Transverse colon (tissue), 4 donors: ENCODE data around the gene SUSD4.

Experiments used
- CTCF ChIP-seq, 5 experiments: fragments of 200-600 bp in 3 of 5; fragments of 450-650 bp in 2 of 5; sonication (generic) in 3 of 5; IDR thresholded peaks; 1 replicate in 2 of 5; 2 replicates in 3 of 5; pipeline ENCODE4 v1.5.1; 2016 to 2017; ENCODE audit warnings: antibody characterized with exemption in 5 of 5, inconsistent platforms in 3 of 5, mild to moderate bottlenecking in 2 of 5, moderate library complexity in 1 of 5
- EP300 ChIP-seq: sonication (generic); formaldehyde crosslinking; IDR thresholded peaks from one replicate; pipeline ENCODE4 v1.6.1; 2017; ENCODE audit warnings: antibody characterized with exemption, low read depth
- POLR2A ChIP-seq: fragments of 450-650 bp; IDR thresholded peaks from one replicate; pipeline ENCODE4 v1.6.1; 2016; ENCODE audit warnings: antibody characterized with exemption, mild to moderate bottlenecking, moderate library complexity
- POLR2AphosphoS5 ChIP-seq, 3 donors: sonication (generic); formaldehyde crosslinking; IDR thresholded peaks; one replicate each; pipeline ENCODE4 v1.6.1; 2016; ENCODE audit warnings: antibody characterized with exemption in 3 of 3

- TF ChIP-seq CTCF (IDR thresholded peaks at IDR 0.05): no peak
- TF ChIP-seq POLR2A: no peak
- TF ChIP-seq EP300: no peak
- TF ChIP-seq POLR2AphosphoS5 (IDR thresholded peaks at IDR 0.05): no peak
These were observed 106.0 kb downstream of the SUSD4 start for GRCh38 chr1:223257856-223258550.
